K562 (cell line): ENCODE measurements around the gene PLCB4. TPM values are rescaled to one million over a fixed set of nuclear protein-coding genes. Genes with fewer than 3 reads are reported as not detected.

ENCODE experiments used
- ATAC-seq: fragments of 200-7000 bp; cut with Tn5 transposase; 3 replicates; pipeline ENCODE4 v1.9.1; 2020; ENCODE audit warnings: moderate library complexity
- BruUV-seq: library from RNA; stranded (reverse); fragments of 400-500 nt; replicated peaks from 2 replicates; lab custom pipeline; 2021; lab: Mats Ljungman, UMichigan
- CTCF ChIA-PET: fragments of 300-600 bp; formaldehyde crosslinking; extraction: SDS; loops from one replicate; lab custom pipeline; 2021; ENCODE audit warnings: low intra/inter-chr PET ratio; lab: Yijun Ruan, JAX
- POLR2A ChIA-PET: fragments of 300-600, 350-650 bp; sonication (Branson Sonifier 250); formaldehyde crosslinking; extraction: SDS; loops from one replicate; lab custom pipeline; 2021; ENCODE audit warnings: antibody characterized with exemption, inconsistent platforms; lab: Yijun Ruan, JAX
- DNase-seq, 4 experiments: peaks; one replicate each; pipeline versions ENCODE4 v3.0.0 to v3.0.0-alpha.2; 2011 to 2018; ENCODE audit warnings: low spot score in 3 of 4, mixed read lengths in 3 of 4; ENCODE audit errors: extremely low read depth in 1 of 4
- FAIRE-seq: peaks from 2 replicates; lab custom pipeline; 2011; peaks lifted over from hg19 to GRCh38; lab: Jason Lieb, UNC
- H2AFZ ChIP-seq: 2 replicates; pipeline ENCODE4 v1.6.0; 2011; ENCODE audit warnings: low read depth, low read length, control low read depth, inconsistent platforms
- H3K27ac ChIP-seq: fragments of 200-600 bp; 3 replicates; pipeline ENCODE4 v1.8.0; 2011; ENCODE audit warnings: low read depth, mild to moderate bottlenecking, control low read depth, inconsistent platforms, low read length, moderate library complexity, mixed read lengths; ENCODE audit errors: extremely low read depth
- H3K27me3 ChIP-seq, 2 experiments: fragments of 300-600 bp in 1 of 2; 2 replicates in 1 of 2; 3 replicates in 1 of 2; pipeline versions ENCODE4 v1.6.0 to v1.8.0; 2011; ENCODE audit warnings: inconsistent platforms in 2 of 2, low read length in 2 of 2, mild to moderate bottlenecking in 1 of 2, mixed read lengths in 1 of 2, moderate library complexity in 1 of 2; ENCODE audit not compliant: control insufficient read depth in 2 of 2, insufficient read depth in 2 of 2
- H3K36me3 ChIP-seq: fragments of 300-600 bp; 3 replicates; pipeline ENCODE4 v1.8.0; 2011; ENCODE audit warnings: mild to moderate bottlenecking, low read length, inconsistent platforms; ENCODE audit not compliant: control insufficient read depth, insufficient read depth
- H3K4me1 ChIP-seq, 2 experiments: fragments of 200-600 bp in 1 of 2; replicated peaks in 1 of 2; 2 replicates in 1 of 2; 3 replicates in 1 of 2; pipeline versions ENCODE4 v1.5.1 to v1.8.0; 2011; ENCODE audit warnings: inconsistent platforms in 2 of 2, low read length in 2 of 2, mild to moderate bottlenecking in 1 of 2, mixed read lengths in 1 of 2, moderate library complexity in 1 of 2; ENCODE audit not compliant: control insufficient read depth in 2 of 2, insufficient read depth in 2 of 2
- H3K4me2 ChIP-seq: 2 replicates; pipeline ENCODE4 v1.6.1; 2011; ENCODE audit warnings: low read length, control low read depth, inconsistent platforms, mixed read lengths; ENCODE audit not compliant: insufficient read depth
- H3K4me3 ChIP-seq: fragments of 200-600 bp; sonication (generic), shearing (Covaris generic); 2 replicates; pipeline ENCODE4 v1.5.1; 2016; ENCODE audit warnings: control low read depth, inconsistent platforms
- H3K79me2 ChIP-seq: fragments of 200-600 bp; 3 replicates; pipeline ENCODE4 v1.8.0; 2011; ENCODE audit warnings: low read length, inconsistent platforms; ENCODE audit not compliant: control insufficient read depth, insufficient read depth
- H3K9ac ChIP-seq, 2 experiments: 2 replicates each; pipeline versions ENCODE4 v1.6.0 to v1.6.1; 2011; ENCODE audit warnings: low read depth in 2 of 2, low read length in 2 of 2, control low read depth in 1 of 2, inconsistent platforms in 1 of 2, mild to moderate bottlenecking in 1 of 2, mixed read lengths in 1 of 2; ENCODE audit not compliant: insufficient read depth in 1 of 2
- H3K9me1 ChIP-seq: one replicate; pipeline ENCODE4 v1.6.0; 2011; ENCODE audit warnings: inconsistent platforms, mild to moderate bottlenecking, low read length, moderate library complexity; ENCODE audit not compliant: control insufficient read depth, insufficient read depth
- H3K9me3 ChIP-seq: replicated peaks from 2 replicates; pipeline ENCODE4 v1.5.1; 2011; ENCODE audit warnings: low read depth, low read length, inconsistent platforms; ENCODE audit not compliant: control insufficient read depth, insufficient read depth
- H4K20me1 ChIP-seq: replicated peaks from 2 replicates; pipeline ENCODE4 v1.6.1; 2011; ENCODE audit warnings: low read length, inconsistent platforms, mixed read lengths; ENCODE audit not compliant: control insufficient read depth, insufficient read depth
- CBX3 ChIP-seq, 2 experiments: IDR thresholded peaks; 1 replicate in 1 of 2; 2 replicates in 1 of 2; pipeline ENCODE4 v1.6.1; 2012; ENCODE audit warnings: inconsistent platforms in 2 of 2, low read length in 2 of 2, borderline replicate concordance in 1 of 2, control low read depth in 1 of 2
- HBP1 ChIP-seq: fragments of 450-650 bp; formaldehyde crosslinking; IDR thresholded peaks from 2 replicates; pipeline ENCODE4 v1.4.0; 2022; ENCODE audit warnings: missing genetic modification characterization
- NCOR1 ChIP-seq: fragments of 450-650 bp; IDR thresholded peaks from 2 replicates; pipeline ENCODE4 v1.6.1; 2016; ENCODE audit warnings: mild to moderate bottlenecking, moderate library complexity
- PML ChIP-seq: IDR thresholded peaks from 2 replicates; pipeline ENCODE4 v1.6.1; 2012; ENCODE audit warnings: low read length, inconsistent platforms
- ZBTB26 ChIP-seq: fragments of 450-650 bp; formaldehyde crosslinking; IDR thresholded peaks from 2 replicates; pipeline ENCODE4 v1.4.0; 2022; ENCODE audit warnings: missing genetic modification characterization
- ZSCAN32 ChIP-seq: fragments of 450-650 bp; formaldehyde crosslinking; IDR thresholded peaks from 2 replicates; pipeline ENCODE4 v1.4.0; 2020; ENCODE audit warnings: mild to moderate bottlenecking, moderate library complexity
- WGBS: fragments of 100-300 bp; shearing (Covaris generic); methylation state at CpG from one replicate; pipeline ENCODE4 v1.1.6; 2016; ENCODE audit warnings: low coverage, mixed read lengths; ENCODE audit not compliant: insufficient coverage; ENCODE audit errors: missing lambda C conversion rate; 5-methylcytosine and 5-hydroxymethylcytosine counted together
- in situ Hi-C: fragments of 300-500 bp; cut with MboI; formaldehyde crosslinking; loops from 4 replicates; pipeline ENCODE4 v1.15.0; 2018; ENCODE audit warnings: inconsistent platforms, mixed read lengths
- intact Hi-C: fragments of 100-400 bp; cut with micrococcal nuclease; formaldehyde crosslinking; loops from 2 replicates; pipeline ENCODE4 v1.14.2; 2022
- polyA plus RNA-seq, 8 experiments: library from polyadenylated mRNA; depleted of rRNA in 4 of 8; stranded (reverse) in 5 of 8; unstranded in 3 of 8; fragments of >200 nt; fragmentation: Nextera tagmentation in 2 of 8; fragmentation: Illumina TruSeq in 1 of 8; extraction: Ambion mirVana in 2 of 8; extraction: Trizol in 1 of 8; gene quantifications; 2 replicates each; pipeline versions ENCODE4 v1.2.1 to v1.2.3, GENCODE V29; 2011 to 2014; ENCODE audit warnings: inconsistent platforms in 1 of 8, missing spikeins in 1 of 8
- total RNA-seq, 7 experiments: library from RNA; depleted of rRNA in 6 of 7; stranded (reverse); fragments of >200 nt in 6 of 7; fragmentation: Illumina TruSeq in 2 of 7; extraction: Trizol in 2 of 7; gene quantifications; 2 replicates each; pipeline versions ENCODE4 v1.2.1 to v1.2.3, GENCODE V29; 2011 to 2021; ENCODE audit warnings: low replicate concordance in 1 of 7
- TF ChIP-seq, protein P1 (sequence below): fragments of 200-600 bp; sonication (generic); IDR thresholded peaks from one replicate; pipeline ENCODE4 v1.6.1; 2012; ENCODE audit warnings: mild to moderate bottlenecking, low read depth, low read length, inconsistent platforms

Gene PLCB4
- total and polyA plus RNA-seq, 9 of the 15 experiments (the other 6 are each of a cell fraction or from before 2014, with no cell fraction given) = 0.20 to 2.9 (median 0.52) TPM

DNA sequence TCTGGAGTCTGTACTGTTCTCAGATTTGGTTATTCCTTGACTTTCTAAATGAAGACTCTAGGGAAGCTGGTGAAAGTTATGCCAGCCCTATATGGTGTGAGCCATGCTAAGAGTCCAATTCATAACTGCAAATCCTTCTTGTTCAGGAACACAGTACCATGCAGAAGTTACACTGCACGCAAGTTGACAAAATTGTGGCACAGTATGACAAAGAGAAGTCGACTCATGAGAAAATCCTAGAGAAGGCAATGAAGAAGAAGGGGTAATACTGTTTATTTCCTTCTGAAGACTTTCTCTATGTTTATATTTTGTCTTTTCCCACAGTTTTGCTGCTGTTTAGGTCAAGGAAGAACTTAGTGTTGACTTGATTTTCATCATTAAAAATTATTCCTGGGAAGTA is 384.3 kb downstream of the PLCB4 start:
- no peaks in the 10 kb centered on the region for H3K4me1 ChIP-seq
- no peaks in the 10 kb centered on the region for H3K9me1 ChIP-seq
- in situ Hi-C loops (no loop called here), intact Hi-C loops (no loop called here)
- ChIA-PET CTCF (no interaction called here), POLR2A (no interaction called here)
- no peak overlapping the region for H2AFZ ChIP-seq
- H3K36me3 ChIP-seq = no peaks in the 10 kb centered on the region
- no peaks in the 10 kb centered on the region for H3K9me3 ChIP-seq
- no peak overlapping the region for H3K9ac ChIP-seq
- TF ChIP-seq ZSCAN32 (CRISPR knock-in tag) (no peak), NCOR1 (no peak), ZBTB26 (CRISPR knock-in tag) (no peak), PML (no peak), CBX3 (IDR thresholded peaks at IDR 0.05; ENCODE audit: borderline replicate concordance in 1 of 2, low read length in 2 of 2) (no peak), HBP1 (CRISPR knock-in tag) (no peak)
- TF ChIP-seq, protein P1, sequence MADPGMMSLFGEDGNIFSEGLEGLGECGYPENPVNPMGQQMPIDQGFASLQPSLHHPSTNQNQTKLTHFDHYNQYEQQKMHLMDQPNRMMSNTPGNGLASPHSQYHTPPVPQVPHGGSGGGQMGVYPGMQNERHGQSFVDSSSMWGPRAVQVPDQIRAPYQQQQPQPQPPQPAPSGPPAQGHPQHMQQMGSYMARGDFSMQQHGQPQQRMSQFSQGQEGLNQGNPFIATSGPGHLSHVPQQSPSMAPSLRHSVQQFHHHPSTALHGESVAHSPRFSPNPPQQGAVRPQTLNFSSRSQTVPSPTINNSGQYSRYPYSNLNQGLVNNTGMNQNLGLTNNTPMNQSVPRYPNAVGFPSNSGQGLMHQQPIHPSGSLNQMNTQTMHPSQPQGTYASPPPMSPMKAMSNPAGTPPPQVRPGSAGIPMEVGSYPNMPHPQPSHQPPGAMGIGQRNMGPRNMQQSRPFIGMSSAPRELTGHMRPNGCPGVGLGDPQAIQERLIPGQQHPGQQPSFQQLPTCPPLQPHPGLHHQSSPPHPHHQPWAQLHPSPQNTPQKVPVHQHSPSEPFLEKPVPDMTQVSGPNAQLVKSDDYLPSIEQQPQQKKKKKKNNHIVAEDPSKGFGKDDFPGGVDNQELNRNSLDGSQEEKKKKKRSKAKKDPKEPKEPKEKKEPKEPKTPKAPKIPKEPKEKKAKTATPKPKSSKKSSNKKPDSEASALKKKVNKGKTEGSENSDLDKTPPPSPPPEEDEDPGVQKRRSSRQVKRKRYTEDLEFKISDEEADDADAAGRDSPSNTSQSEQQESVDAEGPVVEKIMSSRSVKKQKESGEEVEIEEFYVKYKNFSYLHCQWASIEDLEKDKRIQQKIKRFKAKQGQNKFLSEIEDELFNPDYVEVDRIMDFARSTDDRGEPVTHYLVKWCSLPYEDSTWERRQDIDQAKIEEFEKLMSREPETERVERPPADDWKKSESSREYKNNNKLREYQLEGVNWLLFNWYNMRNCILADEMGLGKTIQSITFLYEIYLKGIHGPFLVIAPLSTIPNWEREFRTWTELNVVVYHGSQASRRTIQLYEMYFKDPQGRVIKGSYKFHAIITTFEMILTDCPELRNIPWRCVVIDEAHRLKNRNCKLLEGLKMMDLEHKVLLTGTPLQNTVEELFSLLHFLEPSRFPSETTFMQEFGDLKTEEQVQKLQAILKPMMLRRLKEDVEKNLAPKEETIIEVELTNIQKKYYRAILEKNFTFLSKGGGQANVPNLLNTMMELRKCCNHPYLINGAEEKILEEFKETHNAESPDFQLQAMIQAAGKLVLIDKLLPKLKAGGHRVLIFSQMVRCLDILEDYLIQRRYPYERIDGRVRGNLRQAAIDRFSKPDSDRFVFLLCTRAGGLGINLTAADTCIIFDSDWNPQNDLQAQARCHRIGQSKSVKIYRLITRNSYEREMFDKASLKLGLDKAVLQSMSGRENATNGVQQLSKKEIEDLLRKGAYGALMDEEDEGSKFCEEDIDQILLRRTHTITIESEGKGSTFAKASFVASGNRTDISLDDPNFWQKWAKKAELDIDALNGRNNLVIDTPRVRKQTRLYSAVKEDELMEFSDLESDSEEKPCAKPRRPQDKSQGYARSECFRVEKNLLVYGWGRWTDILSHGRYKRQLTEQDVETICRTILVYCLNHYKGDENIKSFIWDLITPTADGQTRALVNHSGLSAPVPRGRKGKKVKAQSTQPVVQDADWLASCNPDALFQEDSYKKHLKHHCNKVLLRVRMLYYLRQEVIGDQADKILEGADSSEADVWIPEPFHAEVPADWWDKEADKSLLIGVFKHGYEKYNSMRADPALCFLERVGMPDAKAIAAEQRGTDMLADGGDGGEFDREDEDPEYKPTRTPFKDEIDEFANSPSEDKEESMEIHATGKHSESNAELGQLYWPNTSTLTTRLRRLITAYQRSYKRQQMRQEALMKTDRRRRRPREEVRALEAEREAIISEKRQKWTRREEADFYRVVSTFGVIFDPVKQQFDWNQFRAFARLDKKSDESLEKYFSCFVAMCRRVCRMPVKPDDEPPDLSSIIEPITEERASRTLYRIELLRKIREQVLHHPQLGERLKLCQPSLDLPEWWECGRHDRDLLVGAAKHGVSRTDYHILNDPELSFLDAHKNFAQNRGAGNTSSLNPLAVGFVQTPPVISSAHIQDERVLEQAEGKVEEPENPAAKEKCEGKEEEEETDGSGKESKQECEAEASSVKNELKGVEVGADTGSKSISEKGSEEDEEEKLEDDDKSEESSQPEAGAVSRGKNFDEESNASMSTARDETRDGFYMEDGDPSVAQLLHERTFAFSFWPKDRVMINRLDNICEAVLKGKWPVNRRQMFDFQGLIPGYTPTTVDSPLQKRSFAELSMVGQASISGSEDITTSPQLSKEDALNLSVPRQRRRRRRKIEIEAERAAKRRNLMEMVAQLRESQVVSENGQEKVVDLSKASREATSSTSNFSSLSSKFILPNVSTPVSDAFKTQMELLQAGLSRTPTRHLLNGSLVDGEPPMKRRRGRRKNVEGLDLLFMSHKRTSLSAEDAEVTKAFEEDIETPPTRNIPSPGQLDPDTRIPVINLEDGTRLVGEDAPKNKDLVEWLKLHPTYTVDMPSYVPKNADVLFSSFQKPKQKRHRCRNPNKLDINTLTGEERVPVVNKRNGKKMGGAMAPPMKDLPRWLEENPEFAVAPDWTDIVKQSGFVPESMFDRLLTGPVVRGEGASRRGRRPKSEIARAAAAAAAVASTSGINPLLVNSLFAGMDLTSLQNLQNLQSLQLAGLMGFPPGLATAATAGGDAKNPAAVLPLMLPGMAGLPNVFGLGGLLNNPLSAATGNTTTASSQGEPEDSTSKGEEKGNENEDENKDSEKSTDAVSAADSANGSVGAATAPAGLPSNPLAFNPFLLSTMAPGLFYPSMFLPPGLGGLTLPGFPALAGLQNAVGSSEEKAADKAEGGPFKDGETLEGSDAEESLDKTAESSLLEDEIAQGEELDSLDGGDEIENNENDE = no peak
- DNase-seq (no peak), FAIRE-seq (no peak), ATAC-seq (no peak)
- no peak overlapping the region for H3K4me3 ChIP-seq
- no TSS peak for BruUV-seq
- H3K27ac ChIP-seq = no peak overlapping the region
- H3K4me2 ChIP-seq = no peak overlapping the region
- WGBS = 0% methylated on average over 2 of the region's 2 CpGs
- H3K27me3 ChIP-seq = no peaks in the 10 kb centered on the region
- H4K20me1 ChIP-seq = no peaks in the 10 kb centered on the region
- no peaks in the 10 kb centered on the region for H3K79me2 ChIP-seq
